ENCODE data around the gene BCL2L1.

Gene BCL2L1

DNA sequence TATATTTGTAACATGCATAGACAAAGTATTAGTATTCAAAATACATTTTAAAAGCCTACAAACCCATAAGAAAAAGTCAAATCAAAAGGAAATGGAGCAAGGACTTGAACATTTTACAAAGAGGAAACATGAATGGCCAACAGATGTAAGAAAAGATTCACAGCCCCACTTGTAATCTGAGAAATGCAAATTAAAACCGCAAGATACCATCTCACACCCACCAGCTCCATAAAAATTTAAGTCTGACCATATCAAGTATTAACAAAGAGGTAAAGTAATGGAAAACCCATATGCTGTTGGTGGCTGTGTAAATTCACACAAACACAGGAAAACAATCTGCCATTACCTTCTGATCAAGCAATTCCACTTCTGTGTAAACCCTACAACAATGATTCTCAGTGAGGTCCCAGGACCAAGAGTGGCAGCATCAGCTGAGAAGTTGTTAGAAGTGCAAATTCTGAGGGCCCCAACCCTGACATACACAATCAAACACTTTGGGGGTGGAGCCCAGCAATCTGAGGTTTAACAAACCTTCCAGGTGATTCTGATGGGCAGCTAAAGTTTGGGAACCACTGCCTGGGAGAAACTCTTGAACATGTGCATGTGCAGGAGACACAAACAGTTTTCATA, 30.9 kb downstream of the BCL2L1 start:
- DNase-seq, result peak; percentile 28

DNA sequence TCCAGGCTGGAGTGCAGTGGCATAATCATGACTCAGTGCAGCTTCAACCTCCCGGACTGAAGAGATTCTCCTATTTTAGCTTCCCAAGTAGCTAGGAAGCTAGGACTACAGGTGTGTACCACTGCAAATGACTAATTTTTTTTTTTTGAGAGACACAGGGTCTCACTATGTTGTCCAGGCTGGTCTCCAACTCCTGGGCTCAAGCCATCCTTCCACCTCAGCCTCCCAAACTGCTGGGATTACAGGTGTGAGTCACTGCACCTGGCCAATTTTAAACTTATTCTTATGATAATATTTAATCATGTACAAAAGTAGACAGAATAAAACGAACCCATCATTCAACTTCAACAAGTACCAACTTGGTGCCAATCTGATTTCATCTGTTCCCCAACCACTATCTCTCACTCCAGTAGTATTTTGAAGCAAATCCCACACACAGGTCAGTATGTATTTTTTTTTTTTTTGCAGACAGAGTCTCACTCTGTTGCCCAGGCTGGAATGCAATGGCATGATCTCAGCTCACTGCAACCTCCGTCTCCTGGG, 32.5 kb downstream of the BCL2L1 start:
- DNase-seq, result no peak

DNA sequence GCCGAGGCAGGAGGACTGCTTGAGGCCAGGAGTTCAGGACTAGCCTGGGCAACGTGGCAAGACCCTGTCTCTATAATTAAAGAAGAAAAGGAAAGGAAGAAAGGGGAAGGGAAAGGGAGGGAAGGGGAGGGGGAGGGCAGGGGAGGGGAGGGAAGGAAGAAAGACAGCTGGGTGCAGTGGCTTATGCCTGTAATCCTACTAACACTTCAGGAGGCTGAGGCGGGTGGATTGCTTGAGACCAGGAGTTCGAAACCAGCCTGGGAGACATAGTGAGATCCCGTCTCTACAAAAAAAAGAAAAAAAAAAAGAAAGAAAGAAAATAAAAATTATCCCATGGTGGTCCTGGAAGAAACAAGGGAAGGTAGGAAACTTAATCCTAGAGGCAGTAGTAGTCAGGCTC, 33.5 kb downstream of the BCL2L1 start:
- no peak for DNase-seq

DNA sequence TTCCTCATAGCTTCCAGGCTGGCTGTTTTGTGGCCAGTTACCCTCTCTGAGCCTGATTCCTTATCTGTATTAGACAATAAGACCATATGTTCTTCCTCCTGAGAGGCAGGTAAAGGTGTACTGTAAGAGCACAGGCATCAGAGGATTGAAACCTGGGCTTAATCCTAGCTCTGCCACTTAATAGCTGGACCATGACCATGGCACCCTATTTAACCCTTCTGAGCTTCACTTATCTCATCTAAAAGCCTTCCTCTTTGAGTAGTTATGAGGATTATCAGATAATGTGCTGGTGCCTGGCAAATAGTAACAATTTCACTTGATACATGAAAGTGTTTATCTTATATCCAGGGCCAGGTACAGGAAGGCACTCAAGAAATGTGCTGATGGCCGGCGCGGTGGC, 34.9 kb downstream of the BCL2L1 start:
- DNase-seq, result no peak

DNA sequence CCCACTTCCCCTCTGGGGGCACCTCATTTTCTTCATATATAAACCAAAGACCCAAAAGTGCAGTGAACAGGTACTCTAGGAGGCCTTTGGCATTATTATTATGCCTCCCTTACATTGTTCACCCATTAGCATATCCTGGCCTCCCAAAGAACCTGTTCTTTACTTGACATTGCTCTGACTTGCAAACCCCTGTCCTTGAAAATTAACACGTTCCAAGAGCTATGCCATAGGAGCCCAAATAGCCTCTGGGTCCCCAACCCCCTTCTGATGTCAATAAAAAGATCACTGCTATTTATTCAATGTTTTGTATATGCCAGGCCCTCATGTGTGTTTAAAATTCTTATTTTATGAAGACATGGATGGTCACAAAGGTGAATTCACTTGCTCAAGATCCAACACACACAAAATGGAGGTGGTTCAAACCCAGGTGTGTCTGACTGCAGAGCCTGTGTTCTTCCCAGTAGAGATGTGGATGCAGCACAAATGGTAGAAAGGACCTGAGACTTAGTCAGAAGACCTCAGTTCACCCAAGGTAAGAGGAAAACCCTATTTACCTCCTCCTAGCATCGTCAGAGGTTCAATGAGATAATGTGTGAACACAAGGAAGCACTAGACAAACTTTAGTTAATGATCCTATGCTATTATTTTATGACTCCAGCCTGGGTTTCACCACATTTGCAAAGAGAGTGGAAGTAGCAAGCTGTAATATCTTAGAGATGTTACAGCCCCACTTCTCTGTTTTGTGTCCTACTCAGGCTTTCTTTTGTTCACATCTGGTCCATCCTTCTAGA, 36.6 kb downstream of the BCL2L1 start:
- no peak for DNase-seq

DNA sequence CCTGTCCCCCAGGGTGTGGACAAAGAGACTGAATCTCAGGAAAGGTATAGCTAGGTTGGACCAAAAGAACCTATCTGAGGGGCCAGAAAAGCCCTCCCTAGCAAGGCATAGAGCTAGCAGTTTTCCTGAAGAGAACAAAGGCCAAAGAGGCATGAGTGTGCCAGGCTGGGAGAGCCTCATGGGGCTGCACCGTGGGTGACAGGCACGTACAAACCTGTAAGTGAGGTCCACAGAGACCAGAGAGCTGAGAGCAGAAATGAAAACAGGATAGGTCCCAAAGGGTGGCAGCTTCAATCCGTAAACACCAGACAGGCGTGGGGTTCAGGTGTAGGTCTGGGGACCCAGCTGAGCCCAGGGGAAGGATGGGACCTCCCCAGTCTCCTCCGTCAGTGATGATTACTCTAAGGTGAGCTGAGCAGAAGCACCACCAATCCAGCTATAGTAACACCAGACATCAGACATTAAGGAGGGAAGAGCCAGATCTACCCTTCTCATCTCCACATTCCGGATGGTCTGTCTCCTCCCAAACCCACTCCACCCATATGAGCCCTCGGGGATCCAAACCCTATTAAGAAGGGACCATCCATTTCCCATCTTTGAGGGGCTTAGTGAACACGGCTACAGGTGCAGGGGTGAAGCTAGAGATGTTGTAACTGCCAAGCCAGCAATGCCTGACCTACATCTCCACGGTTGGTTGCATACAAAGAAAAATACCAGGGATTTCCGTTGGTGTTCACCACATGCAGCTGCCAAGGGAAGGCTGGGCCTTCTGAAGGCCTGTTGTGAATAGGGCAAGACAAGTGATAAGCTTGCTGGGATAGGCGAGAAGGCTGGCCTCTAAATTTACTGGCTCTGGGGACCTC, 38.3 kb downstream of the BCL2L1 start:
- peak; percentile 60 for DNase-seq

DNA sequence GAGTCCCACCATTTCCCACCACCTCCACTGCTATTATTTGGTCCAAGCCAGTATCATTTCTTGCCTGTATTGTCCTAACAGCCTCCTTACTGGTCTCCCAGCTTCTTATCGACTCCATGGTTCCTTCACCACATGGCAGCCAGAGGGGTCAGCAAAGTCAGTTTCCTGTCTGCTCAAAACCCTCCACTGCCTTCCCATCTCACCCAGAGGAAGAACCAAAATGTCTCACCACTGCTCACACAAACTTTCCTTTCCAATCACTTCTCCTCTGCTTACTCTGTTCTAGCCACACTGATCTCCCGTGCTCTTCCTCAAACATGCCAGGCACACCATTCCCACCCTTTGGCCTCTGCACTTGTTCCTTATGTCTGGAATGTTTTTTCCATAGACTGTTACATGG, 39.7 kb downstream of the BCL2L1 start:
- DNase-seq, result no peak

DNA sequence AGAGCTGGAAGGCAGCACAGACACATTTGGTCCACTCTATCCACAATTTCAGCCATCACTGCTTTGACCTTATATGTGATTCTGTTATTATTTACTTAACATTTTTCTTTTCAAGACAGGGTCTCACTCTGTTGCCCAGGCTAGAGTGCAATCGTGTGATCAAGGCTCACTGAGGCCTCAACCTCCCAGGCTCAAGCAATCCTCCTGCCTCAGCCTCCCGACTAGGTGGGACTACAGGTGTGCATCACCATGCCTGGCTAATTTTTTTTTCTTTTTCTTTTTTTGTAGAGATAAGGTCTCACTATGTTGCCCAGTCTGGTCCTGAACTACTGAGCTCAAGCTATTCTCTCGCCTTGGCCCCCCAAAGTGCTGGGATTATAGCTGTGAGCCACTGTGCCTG, 40.3 kb downstream of the BCL2L1 start:
- DNase-seq, result no peak

DNA sequence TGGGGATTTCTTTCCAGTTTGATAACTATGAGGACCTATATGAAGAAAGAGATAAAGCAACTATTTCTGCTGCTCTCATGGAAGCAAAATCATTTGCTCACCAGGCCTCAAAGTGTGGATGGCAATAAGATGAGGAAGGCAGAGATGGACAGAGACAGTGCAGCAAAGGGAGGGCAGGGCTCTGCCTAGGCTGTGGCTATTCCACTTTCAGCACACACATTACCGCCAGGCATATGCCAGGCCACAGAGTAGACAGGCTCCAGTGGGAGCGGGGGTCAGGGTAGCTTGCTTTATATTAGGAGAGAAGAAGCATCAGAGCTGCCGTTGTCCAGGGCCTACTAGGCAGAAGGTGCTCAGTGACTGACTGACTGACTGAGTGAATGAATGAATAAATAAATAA, 40.9 kb downstream of the BCL2L1 start:
- no peak for DNase-seq

DNA sequence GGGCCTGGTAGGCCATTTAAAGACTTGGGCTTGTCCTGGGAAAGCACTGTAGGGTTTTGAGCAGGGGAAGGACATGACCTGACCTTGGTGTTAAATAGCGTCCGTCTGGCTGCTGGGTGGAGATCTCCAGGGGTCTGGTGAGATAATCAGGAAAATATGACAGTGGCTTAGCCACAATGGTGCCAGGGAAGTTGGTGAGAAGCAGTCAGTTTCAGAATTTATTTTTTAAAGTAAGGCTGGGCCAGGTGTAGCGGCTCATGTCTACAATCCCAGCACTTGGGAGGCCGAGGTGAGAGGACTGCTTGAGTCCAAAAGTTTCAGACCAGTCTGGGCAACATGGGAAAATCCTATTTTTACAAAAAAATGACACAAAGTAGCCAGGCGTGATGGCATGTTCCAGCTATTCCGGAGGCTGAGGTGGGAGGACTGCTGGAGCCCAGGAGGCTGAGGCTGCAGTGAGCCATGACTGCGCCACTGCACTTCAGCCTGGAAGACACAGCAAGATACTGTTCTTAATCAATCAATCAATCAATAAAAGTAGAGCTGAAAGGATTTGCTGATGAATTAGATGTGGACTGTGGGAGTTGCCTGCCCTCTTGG, 41.4 kb downstream of the BCL2L1 start:
- DNase-seq, result no peak

DNA sequence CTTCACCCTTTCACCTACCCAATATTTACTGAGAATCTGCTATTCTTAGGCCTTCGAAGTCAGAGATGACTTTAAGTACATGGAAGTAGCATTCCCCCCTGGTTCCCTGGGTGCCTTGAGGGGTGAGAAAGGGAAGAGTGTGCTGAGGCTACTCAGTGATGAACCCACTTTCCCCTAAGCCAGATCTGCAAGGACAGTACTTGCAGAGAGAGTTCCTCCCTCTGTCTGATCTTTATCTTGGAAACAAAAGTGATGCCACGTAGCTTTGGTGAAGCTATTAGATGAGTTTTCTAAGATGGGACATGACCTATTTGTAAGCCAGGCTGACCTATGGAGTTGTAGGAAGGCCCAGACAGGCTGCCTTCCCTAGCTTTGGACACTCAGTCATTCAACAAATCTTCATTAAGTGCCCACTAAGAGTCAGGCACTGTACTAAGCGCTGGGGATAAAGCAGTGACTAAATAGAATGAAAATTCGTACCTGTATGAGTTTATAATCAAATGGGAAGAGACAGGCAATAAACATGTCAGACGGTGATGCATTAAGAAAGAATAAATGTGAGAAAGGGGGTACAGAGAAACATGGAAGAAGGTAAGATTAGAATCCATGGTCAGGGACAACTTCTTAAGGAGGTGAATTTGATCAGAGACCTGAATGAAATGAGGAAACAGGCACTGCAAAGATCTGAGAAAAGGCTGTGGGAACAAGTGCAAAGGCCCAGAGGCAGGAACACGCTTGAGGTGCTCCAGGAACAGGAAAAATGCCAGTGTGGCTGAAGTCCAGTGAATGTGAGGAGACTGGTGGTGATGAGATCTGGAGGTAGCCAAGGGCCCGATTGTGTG, 42.2 kb downstream of the BCL2L1 start:
- DNase-seq, result no peak

DNA sequence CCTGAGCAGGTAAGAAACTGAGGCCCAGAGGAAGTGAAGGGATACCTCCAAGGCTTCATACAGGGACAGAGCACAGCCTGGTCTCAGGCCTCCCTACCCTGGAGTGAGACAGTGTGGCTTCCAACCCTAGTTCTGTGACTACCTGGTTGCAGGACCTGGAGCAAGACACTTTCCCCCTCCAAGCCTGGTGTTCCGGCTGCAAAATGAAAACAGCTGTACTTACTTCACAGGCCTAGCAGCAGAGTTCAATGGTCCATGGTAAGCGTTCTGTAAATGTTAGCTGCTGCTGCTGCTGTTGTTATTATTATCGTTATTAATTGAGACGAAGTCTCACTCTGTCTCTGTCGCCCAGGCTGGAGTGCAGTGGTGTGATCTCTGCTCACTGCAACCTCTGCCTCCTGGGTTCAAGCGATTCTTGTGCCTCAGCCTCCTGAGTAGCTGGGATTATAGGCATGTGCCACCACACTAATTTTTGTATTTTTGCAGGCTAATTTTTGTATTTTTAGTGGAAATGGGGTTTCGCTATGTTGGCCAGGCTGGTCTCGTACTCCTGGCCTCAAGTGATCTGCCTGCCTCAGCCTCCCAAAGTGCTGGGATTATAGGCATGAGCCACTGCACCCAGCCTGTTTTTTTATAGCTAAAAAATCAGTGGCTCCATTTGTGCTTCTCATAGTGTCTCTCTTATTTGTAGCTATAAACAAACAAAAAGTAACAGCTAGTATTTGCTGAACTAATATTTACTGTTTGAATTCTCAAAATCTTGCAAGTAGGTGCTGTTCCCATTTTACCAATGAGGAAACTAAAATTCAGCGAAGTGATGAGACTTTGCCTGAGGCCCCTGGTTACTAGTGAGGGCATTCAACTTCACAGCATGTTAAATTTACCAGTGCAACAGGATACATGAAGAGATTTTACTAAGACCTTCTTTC, 43.0 kb downstream of the BCL2L1 start:
- no peak for DNase-seq

DNA sequence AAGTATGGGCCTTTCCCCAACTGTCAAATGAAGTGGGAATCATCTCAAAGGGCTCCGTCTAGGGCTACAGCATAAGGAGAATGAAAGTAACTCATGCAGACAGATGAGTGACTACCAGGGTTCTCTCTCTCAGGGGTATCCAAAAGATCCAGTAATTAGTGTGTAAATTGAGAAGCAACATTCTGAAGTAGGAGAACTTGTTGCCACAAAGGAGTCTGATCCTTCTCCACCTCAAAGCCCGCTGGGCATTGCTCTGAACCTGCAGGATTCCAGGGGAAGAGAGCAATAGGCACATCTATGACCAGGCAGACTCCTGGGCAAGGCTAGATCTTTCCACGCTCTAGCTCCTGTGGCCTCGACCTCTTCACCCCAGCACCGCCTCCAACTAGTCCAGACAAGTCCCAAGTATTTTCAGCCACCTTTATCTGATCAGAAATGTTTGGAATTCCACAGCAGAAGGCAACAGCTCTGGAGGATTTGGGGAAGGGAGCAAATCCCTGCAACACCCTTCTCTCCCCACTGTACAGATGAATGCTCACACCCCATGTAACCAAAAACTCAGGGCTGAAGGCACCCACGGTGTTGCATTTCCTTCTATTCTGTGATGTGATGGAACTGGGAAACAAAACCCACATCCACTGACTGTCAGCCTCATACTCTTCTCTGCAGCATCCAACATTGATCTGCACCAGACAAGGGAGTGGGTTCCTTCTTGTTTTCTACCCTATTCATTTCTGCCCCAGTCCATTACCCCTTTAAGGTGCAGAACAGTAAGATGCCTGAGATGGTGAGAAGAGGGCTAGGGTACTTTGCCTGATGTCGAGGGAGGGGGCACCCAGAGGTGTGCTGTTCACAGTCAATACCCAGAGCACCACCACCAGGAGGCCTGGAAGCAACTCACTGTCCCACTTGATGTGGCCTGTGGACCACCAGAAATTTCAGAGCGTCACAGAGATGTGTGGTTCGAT, 44.0 kb downstream of the BCL2L1 start:
- no peak for DNase-seq

DNA sequence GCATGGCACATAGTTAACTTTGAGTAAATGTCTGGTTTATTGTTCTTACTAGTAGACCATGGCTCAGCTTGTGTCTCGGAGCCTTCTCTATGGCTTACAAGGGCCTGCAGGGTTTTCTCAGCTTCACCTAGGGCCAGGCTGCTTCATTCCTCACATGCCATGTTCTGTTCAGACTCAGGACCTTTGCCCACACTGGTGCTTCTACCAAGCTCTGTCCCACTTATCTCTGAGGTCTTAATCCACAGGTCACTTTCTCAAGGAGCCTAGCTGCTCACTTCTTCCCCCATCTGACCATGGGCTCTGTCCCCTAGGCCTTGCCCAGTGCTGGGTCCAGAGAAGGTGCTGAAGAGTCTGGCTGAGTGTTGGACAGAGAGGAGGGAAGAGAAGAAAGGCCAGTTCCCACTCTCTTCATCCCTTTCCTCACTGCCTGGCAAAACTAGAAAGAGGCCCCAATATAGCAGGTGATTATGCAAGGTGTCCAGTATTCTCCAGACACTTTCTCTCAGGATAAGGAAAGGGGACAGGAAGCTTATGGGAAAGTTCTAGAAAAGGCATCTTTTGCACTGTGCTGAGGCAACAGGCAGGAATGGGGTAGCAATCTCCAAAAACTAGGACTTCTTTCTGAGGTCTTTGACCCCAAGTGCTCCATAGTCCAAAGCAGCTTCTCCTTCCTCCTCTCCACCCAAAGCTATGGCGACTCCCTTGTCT, 45.0 kb downstream of the BCL2L1 start:
- no peak for DNase-seq

DNA sequence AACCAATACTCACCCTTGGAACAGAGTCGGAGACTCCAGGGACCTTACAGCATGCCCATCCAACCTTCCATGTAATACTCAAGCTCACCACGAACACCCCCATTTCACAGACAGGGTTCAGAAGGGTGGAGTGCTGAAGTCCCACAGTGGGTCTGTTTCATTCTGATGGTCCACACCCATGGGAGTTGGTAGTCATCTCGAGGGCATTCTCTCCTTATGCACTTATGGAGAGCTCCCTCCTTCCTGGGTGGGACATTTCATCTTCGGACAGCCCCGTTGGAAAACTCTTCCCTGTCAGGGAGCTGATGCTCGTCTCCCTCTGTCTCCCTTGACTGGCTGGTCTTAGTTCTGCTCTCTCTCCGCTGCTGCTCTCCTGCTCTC, 46.1 kb downstream of the BCL2L1 start:
- no peak for DNase-seq

DNA sequence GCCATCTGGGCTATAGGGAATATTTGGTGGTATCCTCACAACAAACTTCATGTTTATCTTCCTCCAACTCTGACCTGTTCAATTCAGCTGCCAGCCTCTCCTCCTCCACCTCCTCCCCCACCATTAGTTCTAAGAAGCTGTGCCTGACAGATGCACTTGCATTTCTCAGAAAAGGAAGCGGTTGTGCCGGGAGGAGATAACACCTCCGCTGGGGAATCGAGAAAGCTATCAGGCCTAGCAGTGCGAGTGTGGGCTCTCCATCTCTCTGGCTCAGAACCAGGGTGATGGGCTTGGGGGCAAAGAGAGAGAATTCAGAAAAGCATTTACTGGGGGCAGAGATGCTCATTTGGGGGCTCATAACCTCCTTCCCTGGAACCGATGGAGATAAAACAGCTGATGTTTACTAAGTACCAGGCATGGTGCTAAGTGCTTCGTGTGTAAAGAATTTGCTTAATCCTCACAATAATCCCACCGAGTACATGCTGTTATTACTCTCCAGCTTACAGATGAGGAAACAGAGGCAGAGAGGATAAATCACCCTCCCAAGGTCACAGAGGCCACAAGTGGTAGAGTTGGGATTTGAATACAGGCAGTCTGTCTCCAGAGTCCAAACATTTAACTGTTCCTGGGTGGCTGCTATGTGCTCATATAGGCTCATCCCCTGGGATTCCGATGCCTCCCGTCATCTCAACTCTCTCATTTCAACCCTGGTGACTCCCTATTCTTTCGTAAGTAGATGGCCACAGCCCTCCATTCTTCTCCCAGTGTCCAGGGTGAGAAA, 46.6 kb downstream of the BCL2L1 start:
- DNase-seq, result no peak

DNA sequence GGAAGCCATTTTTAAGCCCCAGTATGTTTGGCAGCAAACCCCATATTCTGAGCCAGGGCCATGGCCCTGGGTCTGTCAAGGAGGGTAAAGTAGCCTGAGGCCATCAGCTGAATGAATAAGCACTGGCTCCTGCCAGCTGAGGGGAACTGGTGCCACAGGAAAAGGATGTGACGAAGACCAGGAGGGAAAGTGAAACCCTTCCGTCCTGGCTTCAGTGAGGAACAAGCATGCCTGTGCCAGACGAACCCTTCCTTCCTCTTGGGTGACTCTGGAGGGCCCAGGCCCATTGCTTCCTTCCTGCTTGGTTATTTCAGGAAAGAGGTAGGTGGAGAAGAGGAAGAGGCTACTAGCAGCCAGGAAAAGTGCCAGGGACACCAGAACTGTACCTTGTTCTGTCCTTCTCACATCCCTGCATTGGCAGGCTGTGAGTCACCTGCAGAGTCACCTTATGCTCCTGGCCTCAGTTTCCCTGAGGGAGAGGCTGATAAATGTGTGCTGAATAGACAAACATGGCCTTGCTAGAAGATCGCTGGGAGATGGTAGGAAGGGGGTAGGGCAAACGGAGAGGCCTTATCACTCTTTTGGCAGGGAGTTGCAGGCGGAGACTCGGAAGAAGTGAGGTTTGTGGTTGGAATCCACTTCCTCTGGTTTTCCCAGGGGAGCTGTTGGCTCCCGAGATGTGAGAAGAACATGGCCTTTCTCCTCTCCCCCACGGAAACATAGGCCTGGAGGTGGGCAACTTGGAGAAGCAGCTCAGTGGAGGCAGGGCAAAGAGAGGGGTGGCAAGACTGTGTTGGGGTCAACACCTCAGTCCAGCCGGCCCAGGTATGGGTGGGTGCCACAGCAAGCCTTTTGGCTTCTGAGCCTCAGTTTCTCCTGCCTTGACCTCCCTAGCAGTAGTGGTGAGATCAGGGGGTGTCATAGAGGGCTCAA, 47.5 kb downstream of the BCL2L1 start:
- peak; percentile 24 for DNase-seq

All from DMS79 treated with DMSO at 0.1 percent for 48 hours (cell line).